AG10803 (cell line): Measurements from ENCODE around the gene PPP4R2.
A peak's percentile ranks its signal among the peaks of the same experiment; 100 is the strongest.

Experiments used
- DNase-seq: peaks from one replicate; pipeline ENCODE4 v3.0.0; 2010; ENCODE audit warnings: low read depth
- H3K4me3 ChIP-seq: 2 replicates; pipeline ENCODE4 v1.5.1; 2011; ENCODE audit warnings: mild to moderate bottlenecking, low read length, control low read depth
- TF ChIP-seq, protein P1 (sequence below): conservative IDR thresholded peaks from 2 replicates; pipeline ENCODE4 v1.5.1; 2011; ENCODE audit warnings: mild to moderate bottlenecking, low read length, control low read depth, inconsistent platforms

Gene PPP4R2

DNA sequence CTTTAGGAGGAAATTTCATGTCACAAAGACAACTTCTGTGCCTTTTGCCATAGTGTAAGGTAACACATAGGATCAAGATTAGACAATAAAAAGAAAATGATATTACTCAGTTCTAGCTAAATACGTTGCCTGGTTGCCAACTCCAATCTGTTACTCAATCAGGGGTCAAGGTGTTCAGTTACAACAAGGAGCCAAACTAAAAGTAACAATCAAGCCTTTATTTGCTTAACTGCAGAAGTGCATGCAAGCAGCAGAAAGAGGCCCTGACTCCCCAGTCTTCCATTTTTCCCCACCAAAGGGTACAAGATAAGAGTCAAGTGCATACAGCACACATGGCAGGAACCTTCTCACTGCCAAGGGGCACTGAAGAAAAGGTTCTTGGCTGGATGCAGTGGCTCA lies 28.3 kb upstream of the PPP4R2 start:
- no peak overlapping the region for H3K4me3 ChIP-seq
- no peak for DNase-seq
- TF ChIP-seq, protein P1, sequence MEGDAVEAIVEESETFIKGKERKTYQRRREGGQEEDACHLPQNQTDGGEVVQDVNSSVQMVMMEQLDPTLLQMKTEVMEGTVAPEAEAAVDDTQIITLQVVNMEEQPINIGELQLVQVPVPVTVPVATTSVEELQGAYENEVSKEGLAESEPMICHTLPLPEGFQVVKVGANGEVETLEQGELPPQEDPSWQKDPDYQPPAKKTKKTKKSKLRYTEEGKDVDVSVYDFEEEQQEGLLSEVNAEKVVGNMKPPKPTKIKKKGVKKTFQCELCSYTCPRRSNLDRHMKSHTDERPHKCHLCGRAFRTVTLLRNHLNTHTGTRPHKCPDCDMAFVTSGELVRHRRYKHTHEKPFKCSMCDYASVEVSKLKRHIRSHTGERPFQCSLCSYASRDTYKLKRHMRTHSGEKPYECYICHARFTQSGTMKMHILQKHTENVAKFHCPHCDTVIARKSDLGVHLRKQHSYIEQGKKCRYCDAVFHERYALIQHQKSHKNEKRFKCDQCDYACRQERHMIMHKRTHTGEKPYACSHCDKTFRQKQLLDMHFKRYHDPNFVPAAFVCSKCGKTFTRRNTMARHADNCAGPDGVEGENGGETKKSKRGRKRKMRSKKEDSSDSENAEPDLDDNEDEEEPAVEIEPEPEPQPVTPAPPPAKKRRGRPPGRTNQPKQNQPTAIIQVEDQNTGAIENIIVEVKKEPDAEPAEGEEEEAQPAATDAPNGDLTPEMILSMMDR, result no peak

DNA sequence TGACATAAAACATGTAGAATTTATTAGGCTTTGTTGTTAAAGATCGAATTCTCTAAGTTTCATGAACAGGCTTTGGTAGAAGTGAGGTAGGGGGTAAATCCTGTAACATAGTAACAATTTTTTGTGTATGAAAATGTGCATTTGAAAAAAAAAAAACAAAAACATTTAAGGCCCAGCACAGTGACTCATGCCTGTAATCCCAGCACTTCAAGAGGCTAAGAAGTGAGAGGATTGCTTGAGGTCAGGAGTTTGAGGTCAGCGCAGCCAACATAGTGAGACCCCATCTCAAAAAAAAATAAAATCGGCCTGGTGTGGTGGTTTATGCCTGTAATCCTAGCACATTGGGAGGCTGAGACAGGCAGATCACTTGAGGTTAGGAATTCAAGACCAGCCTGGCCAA lies 26.8 kb upstream of the PPP4R2 start:
- no peak overlapping the region for H3K4me3 ChIP-seq
- TF ChIP-seq, protein P1, result no peak
- peak; percentile 15 for DNase-seq

DNA sequence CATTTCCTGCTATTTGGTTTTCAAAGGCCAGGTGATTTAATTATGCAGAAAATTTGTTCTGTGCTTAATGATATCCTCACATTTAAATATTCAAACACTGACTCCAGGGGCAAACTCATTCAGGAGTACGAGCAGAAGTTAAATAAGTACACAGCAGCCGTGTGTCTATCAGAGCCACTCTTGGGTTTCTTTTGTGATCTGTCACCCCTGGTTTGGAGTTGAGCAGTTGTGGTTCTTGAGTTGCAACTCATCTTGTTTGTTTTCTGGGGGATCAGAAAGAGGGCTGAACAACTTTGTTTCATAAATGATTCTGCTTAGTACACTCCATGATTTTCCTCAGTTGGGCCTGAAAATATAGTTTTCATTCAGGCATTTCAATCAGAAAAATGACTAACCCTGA lies 25.7 kb upstream of the PPP4R2 start:
- no peak overlapping the region for H3K4me3 ChIP-seq
- no peak for DNase-seq
- TF ChIP-seq, protein P1, result no peak

DNA sequence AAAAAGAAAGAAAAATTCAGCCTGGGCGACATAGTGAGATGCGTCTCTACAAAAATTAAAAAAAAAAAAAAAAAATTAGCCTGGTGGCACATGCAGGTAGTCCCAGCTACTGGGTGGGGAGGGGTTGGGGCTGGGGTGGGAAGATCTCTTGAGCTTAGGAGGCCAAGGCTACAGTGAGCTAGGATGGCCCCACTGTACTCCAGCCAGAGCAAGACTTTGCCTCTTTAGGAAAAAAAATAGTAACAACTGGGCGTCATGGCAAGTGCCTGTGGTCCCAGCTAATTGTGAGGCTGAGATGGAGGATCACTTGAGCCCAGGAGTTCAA lies 23.9 kb upstream of the PPP4R2 start:
- DNase-seq, result no peak
- TF ChIP-seq, protein P1, result no peak
- no peak overlapping the region for H3K4me3 ChIP-seq

DNA sequence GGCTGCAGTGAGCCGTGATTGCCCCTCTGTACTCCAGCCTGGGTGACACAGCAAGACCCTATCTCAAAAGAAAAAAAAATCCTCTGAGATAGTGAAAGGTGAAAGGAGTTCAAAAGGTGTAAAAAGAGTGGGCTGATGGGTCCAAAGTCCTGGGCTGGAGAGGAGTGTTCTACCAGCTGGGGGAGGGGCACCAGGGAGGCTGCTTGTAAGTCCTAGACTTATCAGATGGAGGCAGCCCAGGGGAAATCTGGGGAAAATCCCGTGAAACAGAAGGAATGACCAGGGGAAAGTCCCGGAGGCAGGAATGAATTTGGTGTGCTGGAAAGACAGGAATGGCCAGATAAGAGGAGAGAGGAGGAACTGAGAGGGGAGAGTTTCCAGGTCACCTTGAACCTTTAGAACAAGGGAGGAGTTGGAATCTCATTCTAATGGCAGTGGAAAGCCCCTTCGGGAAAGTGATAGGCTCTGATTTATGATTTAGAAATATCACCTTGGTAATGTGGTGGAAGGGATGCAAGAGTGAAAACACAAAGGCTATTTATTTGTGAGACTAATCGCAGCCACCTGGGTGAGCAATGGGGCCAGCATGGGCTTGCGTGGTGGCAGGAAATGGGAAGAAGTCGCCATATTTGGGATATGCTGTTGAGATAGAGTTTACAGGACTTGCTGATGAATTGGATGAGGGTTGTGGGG lies 23.4 kb upstream of the PPP4R2 start:
- TF ChIP-seq, protein P1, result no peak
- DNase-seq, result no peak
- no peak overlapping the region for H3K4me3 ChIP-seq

DNA sequence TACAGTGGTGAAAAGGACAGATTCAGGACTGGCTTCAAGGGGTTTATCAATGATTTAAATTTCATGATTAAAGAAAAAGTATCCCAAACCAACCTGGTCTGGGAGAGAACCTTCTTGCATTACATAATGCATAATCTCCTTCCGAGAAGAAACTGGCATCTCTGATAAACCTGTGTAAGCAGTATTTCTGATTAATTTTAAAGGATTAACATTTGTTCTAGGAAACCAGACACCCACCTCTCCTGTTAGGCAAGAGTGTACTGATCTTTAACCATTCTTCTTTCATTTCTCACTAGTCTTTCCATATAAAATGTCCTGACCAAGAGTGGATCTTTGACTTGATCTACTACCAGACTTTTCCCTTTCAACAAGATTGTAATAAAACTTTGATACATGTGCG lies 22.8 kb upstream of the PPP4R2 start:
- no peak for DNase-seq
- TF ChIP-seq, protein P1, result no peak
- no peak overlapping the region for H3K4me3 ChIP-seq

DNA sequence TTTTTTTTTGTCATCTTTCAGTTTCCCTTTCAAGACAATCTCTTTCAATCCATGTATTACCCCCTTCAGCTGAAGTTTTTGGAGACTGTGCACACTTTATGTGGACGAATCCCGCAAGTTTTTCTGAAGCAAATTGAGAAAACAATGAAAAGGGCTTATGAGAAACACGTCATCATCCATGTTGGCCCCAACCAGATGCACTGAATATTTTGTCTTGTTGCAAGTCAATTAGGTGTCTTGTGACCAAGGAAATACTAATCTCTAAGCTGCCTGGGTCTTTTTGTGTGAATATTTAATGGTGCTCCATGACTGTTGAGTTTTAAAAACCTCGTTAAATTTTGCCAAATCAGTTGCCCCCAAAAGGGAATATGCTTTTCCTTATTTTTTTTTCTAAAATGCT lies 21.7 kb upstream of the PPP4R2 start:
- TF ChIP-seq, protein P1, result no peak
- H3K4me3 ChIP-seq, result no peak overlapping the region
- no peak for DNase-seq
